AG04450 (cell line): Measurements from ENCODE around the gene OSBP2. TPM values are rescaled to one million over a fixed set of nuclear protein-coding genes. Genes with fewer than 3 reads are reported as not detected.

Experiments used
- CTCF ChIA-PET: fragments of 300-600, 350-600 bp; formaldehyde crosslinking; extraction: SDS; loops from one replicate; lab custom pipeline; 2022; ENCODE audit warnings: antibody characterized with exemption, inconsistent platforms; lab: Charles Lee
- POLR2A ChIA-PET: fragments of 350-600 bp; formaldehyde crosslinking; extraction: SDS; loops from one replicate; lab custom pipeline; 2021; ENCODE audit warnings: antibody characterized with exemption, inconsistent platforms; lab: Yijun Ruan, JAX
- DNase-seq: peaks from one replicate; pipeline ENCODE4 v3.0.0-alpha.2; 2011; ENCODE audit warnings: low read depth, low spot score
- H3K27ac ChIP-seq: one replicate; pipeline ENCODE4 v1.5.1; 2012; ENCODE audit warnings: low read depth, low read length, control low read depth
- H3K27me3 ChIP-seq: one replicate; pipeline ENCODE4 v1.6.0; 2012; ENCODE audit warnings: low read length; ENCODE audit not compliant: control insufficient read depth, insufficient read depth
- H3K4me3 ChIP-seq: 2 replicates; pipeline ENCODE4 v1.5.1; 2011; ENCODE audit warnings: mild to moderate bottlenecking, low read depth, low read length, control low read depth
- H3K9me3 ChIP-seq: 2 replicates; pipeline ENCODE4 v1.5.1; 2012; ENCODE audit warnings: low read length; ENCODE audit not compliant: control insufficient read depth, insufficient read depth
- polyA plus RNA-seq: library from polyadenylated mRNA; depleted of rRNA; stranded (reverse); fragments of >200 nt; gene quantifications from 2 replicates; pipeline ENCODE4 v1.2.3, GENCODE V29; 2011
- TF ChIP-seq, protein P1 (sequence below): IDR thresholded peaks from 2 replicates; pipeline ENCODE4 v1.5.1; 2011; ENCODE audit warnings: low read depth, low read length, control low read depth, inconsistent platforms

The OSBP2 gene
- polyA plus RNA-seq, 1 experiment = 1.8 TPM

DNA sequence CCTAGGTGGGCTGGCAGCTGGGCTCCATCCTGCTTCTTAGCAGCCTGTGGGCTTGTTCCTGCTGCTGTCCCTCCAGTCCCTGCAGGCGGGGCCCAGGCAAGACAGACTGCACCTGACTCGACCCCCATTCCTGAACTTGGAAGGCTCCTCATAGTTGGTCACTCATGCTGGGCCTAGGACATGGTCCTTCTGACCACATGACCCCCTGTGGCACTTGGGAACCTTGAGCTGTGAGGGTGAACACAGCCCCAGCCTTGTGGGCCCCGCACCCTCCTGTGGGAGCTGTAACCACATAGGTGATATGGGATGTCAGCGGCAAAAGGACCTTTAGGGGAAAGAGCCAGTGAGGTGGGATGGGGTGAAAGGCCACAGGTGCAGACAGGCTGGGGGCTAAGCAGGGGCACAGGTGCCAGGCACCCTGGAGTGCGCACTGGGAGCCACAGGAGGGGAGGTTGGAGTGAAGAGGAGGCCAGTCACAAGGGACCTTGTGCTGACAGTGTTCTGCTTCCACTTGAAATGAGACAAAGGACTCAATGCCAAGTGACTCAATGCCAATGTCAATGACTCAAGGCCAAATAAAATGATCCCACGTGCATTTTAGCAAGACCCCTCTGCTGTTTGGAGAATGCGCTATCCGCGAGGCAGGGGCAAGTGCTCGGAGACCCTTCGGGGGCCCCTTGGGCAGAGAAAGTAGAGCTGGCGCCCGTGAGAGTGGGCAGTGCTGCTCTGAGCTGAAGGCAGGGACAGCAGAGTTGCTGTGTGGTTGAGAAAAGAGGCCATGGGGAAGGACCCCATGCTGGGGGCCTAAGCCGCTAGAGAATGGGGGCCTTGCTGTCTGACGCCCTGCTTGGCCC, 183.2 kb downstream of the OSBP2 start:
- Histone ChIP-seq H3K4me3 (no peak overlapping the region), H3K9me3 (no peaks in the 10 kb centered on the region), H3K27ac (no peak overlapping the region), H3K27me3 (peaks cover 12% of the 10 kb centered on the region)
- ChIA-PET CTCF (interaction anchor here (1.3 kb wide), 1 partner anchor 114 kb away, joined by 5 read pairs; no protein-coding TSS in a partner anchor), POLR2A (no interaction called here)
- no peak for DNase-seq
- TF ChIP-seq, protein P1, sequence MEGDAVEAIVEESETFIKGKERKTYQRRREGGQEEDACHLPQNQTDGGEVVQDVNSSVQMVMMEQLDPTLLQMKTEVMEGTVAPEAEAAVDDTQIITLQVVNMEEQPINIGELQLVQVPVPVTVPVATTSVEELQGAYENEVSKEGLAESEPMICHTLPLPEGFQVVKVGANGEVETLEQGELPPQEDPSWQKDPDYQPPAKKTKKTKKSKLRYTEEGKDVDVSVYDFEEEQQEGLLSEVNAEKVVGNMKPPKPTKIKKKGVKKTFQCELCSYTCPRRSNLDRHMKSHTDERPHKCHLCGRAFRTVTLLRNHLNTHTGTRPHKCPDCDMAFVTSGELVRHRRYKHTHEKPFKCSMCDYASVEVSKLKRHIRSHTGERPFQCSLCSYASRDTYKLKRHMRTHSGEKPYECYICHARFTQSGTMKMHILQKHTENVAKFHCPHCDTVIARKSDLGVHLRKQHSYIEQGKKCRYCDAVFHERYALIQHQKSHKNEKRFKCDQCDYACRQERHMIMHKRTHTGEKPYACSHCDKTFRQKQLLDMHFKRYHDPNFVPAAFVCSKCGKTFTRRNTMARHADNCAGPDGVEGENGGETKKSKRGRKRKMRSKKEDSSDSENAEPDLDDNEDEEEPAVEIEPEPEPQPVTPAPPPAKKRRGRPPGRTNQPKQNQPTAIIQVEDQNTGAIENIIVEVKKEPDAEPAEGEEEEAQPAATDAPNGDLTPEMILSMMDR = no peak

DNA sequence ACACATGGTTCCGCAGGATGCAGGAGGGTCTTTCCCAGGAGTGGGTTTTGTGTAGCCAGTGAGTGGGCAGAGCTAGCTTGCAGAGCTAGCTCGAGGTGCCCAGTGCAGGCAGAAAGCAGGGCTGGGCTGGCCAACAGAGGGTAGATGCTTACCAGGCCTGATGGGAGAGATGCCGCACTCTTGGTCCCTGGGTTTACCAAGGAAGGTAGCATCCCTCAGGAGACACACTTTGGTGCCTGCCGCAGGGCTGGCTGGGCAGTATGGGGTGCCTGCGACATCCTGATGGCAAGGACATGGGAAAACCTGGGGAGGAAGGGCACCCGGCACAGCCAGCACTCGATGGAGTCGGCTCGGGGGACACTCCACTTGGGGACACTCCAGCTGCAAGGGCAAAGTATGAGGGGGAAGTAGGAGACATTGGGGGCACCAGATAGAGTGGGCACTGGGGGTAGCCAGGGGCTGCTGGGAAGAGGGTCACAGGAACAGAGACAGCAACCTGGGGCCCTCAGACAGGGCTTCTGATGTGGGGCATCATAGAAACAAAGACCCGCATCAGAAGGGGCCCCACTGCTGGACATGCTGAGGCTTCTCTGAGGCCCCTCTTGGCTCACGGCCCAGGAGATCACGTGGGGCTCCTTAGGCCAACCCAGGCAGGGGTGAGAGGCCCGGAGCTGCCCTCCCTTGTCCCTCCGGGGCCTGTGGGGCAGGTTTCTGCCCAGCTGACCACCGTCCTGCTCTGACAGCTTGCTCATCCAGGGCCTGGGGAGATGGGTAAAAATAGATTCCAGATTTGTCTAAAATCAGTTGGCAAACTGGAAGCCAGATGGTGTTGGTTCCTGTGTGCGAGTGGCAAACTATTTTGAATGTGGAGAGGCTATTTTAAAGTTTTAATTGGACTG, 184.1 kb downstream of the OSBP2 start:
- Histone ChIP-seq H3K27me3 (peaks cover 10% of the 10 kb centered on the region), H3K27ac (no peak overlapping the region), H3K9me3 (no peaks in the 10 kb centered on the region), H3K4me3 (no peak overlapping the region)
- ChIA-PET POLR2A (no interaction called here), CTCF (no interaction called here)
- TF ChIP-seq, protein P1 = no peak
- DNase-seq = no peak

- no peak for DNase-seq
- POLR2A ChIA-PET = no interaction called here
- H3K4me3 ChIP-seq = no peak overlapping the region
- H3K27ac ChIP-seq = no peak overlapping the region
- TF ChIP-seq, protein P1 = no peak
- CTCF ChIA-PET = no interaction called here
- H3K27me3 ChIP-seq = peaks cover 10% of the 10 kb centered on the region
- H3K9me3 ChIP-seq = no peaks in the 10 kb centered on the region
These were observed 184.7 kb downstream of the OSBP2 start for GRCh38 chr22:30879415-30879797.

DNA sequence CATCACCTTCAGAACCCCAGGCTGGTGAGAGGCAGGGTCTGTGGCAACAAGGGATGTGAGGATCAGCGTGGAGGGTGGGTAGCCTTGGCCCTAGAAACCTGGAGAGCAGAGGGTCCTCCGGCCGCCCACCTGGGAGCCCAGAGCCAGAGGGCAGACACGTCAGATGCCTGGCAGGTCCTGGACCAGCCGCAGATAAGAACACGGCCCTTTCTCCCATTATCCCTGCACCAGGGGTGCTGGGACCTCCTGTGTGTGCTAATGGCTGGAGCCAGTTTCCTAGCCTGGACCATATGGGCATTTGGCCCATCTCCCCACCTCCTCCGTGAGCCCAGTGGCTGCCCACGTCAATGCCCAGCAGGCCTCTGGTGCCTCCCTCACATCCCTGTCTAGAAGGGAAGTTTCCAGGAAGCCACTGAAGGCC, 185.5 kb downstream of the OSBP2 start:
- DNase-seq = no peak
- CTCF ChIA-PET = no interaction called here

More for the DNA sequence above, 185.5 kb downstream of the OSBP2 start:
- Histone ChIP-seq H3K9me3 (no peaks in the 10 kb centered on the region), H3K27ac (no peak overlapping the region), H3K4me3 (no peak overlapping the region), H3K27me3 (peaks cover 10% of the 10 kb centered on the region)
- POLR2A ChIA-PET = no interaction called here
- TF ChIP-seq, protein P1 = no peak
